GM12801 (cell line): ENCODE results near the gene PACSIN1.

Experiments used
- TF ChIP-seq, protein P1 (sequence below): IDR thresholded peaks from one replicate; pipeline ENCODE4 v1.5.1; 2011; ENCODE audit warnings: control low read depth; ENCODE audit not compliant: insufficient read length; ENCODE audit errors: extremely low read depth

The PACSIN1 gene

DNA sequence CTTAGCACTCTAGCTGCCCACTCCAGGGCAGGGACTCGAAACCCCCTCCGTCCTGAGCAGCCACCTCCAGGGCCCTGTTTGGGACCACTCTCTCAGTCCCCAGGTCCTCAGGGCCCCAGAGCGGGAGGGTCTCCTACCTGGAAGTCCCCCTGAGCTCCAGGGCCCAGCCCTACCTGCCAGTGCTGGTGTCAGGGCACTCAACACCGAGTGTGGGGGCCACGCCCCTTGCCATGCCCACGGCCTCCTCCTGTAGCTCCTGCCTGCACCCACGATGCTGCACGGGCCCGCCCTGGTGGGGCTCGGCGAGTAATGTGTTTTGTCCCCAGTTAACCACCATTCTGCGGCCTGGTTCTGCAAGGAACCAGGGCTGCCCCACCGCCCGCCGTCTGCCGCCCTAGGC is 68.8 kb downstream of the PACSIN1 start:
- TF ChIP-seq, protein P1, sequence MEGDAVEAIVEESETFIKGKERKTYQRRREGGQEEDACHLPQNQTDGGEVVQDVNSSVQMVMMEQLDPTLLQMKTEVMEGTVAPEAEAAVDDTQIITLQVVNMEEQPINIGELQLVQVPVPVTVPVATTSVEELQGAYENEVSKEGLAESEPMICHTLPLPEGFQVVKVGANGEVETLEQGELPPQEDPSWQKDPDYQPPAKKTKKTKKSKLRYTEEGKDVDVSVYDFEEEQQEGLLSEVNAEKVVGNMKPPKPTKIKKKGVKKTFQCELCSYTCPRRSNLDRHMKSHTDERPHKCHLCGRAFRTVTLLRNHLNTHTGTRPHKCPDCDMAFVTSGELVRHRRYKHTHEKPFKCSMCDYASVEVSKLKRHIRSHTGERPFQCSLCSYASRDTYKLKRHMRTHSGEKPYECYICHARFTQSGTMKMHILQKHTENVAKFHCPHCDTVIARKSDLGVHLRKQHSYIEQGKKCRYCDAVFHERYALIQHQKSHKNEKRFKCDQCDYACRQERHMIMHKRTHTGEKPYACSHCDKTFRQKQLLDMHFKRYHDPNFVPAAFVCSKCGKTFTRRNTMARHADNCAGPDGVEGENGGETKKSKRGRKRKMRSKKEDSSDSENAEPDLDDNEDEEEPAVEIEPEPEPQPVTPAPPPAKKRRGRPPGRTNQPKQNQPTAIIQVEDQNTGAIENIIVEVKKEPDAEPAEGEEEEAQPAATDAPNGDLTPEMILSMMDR, result no peak

DNA sequence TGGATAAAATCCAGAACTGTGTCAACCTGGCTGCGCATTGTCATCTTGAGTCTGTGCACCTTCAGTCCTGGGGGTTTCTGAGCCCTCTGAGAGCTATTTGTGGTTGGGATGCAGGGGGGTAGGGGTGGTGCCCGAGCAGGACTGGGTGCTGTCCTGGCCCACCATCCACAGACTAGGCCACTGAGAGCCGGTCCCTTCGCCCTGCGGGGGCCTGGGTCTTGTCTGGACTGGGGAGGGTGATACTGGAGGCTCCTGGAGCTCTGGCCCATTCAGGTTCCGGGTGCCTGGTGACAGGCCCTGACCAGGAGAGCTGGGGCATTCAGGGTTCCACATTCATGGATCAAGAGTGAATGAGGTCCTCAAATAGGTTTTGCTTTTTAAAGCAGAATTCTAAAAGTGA is 69.3 kb downstream of the PACSIN1 start:
- TF ChIP-seq, protein P1, result no peak

DNA sequence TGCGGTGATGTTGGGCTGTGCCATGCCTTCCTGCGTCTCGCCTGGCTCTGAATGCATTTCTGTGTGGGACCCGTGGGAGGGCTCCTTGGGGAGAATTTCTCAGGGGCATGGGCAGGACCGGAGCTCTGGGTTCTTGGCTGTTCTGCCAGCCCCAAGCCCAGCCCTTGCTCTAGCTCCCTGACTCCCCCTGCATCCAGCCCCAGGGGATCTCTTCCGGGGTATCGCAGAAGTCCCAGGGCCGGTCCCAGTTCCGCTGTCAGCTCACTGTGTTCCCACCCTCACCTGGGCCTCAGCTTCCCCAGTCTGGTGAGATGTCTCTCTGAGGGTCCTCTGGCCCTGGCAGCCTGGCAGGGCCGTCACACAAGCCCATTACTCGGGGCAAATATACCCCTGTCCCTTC is 69.8 kb downstream of the PACSIN1 start:
- TF ChIP-seq, protein P1, result no peak

DNA sequence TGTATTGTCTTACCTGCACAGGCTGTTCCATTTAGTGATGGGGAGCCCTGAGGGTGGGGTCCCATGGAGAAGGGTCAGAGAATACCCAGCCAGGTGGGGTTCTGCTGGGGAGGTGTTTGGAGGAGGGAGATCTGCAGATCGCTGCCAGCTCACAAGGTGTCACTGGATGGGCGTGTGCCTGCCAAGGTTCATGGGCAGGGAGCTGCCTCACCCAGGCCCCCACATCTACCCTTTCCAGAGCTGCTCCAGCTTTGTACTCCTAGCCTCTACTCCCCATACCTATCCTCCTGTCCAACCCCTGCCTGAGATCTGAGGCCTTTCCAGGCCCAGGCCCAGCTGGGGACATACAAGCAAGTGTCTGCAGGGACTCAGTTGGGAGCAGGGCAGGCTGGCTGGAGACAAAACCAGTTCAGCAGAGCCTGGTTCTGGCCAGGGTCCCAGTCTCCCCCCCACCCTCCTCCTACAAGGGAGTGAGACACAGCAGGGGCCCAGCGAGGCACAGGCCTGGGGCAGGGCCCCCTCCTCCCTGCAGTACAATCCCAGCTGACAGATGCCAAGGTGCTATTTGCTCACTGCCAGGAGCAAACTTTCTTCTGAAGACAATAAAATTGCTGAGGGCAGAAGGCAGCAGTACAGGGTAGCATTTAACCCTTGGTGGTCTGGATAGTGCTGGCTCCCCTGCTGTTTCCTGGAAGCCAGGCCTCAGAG is 70.5 kb downstream of the PACSIN1 start:
- TF ChIP-seq, protein P1, result no peak

DNA sequence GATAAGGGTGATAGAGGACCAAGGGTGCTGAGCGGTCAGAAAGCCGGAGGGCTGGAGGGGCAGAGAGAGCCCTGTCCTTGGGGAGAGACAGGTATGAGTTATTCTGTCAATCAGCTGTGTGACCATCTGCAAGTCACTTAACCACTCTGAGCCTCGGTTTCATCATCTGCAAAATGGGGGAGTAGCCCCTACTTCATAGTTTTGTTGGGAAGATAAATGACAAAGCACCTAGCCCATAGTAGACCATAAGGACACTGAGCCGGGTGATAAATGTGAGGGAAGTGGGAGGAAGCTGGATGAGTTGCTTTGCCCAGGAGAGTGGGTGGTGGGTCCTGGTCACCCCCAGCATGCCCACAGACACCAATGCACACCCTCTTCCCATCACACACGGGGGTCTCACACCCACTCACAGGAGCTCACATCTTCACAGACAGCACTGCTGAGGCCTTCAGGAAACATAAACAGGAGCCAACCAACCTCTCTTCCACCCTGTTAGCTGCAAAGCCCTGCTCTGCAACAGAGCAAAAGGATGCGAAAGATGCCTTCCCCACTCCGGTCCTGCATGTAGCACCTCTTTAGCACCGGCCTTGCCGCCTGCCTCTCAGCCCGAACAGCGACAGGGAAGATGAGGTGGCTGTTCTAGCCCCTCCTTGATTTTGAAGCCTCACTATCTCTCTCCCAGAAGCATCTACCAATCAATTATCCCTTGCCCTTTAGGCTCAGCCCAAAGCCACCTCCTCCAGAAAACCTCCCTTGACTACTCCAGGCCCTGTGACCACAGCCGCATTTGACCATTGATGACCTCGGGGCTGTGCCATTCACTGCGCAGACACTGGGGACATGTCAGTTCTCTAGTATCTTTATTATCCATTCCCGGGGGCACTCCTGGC is 71.3 kb downstream of the PACSIN1 start:
- TF ChIP-seq, protein P1, result no peak

DNA sequence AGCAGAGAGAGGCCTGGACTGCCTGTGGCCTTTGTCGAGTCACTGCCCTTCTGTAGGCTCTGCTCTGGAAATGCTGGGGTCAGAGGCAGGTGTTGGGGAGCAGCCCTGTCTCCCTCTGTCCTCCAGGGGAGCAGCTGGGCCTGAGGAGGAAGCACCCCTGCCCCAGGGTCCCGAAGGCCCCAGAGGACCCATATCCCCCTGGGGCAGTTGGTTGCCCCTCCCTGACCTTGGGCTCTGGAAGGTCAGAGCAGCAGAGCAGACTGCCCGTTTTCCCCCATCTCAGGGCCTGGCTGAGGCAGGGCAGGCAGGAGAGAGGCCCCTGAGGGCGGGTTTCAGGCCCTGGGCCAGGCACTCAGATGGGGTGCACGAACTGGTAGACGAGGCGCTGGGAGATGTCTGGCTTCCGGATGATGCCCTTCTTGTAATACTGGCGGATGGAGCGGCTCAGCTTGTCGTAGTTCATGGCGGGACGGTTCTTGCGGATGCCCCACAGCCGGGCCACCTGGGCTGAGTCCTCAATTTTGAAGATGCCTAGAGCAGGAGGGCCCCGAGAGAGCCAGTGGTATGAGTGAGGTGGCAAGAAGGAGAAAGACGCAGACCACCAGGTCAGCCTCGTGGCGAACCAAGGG is 72.2 kb downstream of the PACSIN1 start:
- TF ChIP-seq, protein P1, result no peak

DNA sequence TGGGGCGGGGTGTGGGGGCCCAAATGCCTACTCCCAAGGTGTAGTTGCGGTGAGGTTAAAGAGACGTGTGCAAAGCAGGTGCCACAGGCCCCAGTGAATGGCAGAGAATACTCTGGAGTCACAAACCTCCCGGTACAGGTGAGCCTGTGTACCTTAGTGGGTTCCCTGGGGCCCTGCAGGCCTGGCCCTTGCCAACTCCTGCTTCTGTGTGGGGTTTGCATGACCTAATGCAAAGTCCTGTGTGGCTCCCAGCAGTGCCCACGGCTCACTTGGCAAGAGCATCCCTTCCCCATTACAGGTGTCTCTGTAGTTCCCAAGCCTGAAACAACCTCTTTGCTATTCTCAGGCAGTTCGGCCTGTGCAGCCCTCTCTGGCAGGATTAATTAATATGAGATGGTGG is 72.7 kb downstream of the PACSIN1 start:
- TF ChIP-seq, protein P1, result no peak
